Measurements from ENCODE around the gene EPB41L2. TPM values are rescaled to one million over a fixed set of nuclear protein-coding genes. Genes with fewer than 3 reads are reported as not detected.

The EPB41L2 gene
- total RNA-seq, 1 donor from 2014 or later, result 211 TPM

- no peak for DNase-seq (ENCODE audit: low spot score)
Measured at GRCh38 chr6:130872250-130873095, 190.6 kb downstream of the EPB41L2 start.

DNA sequence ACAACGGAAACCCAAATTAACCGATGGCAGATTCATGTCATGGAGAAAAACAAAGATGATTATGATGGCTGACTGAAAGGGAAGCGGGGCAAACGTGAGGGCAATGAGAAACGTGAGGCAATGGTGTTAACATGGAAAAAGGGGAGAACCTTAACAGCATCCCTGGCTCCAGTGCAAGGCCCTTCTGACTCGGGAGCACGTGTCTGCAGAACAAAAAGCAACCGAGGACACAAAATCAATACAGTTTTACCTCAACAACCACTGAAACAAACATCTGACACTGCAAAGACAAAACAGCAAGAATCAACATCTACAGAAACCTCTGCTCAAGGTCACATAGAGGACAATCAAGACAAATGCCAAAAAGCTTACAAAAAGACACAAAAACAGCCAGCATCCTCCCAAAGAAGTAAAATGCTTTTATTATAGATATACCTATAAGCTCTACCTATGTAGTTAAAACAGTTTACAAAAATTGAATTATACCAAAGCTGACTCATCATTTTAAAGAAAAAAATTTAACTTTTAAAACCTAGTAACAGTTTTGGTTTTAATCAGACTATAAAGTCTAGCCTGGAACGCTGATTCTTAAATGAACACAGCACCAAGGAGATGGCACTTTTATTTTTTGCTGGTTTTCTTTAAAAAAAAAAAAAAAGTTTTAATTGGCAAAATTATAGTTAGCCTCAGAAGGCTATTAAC is 192.7 kb downstream of the EPB41L2 start:
- DNase-seq (ENCODE audit: low spot score), result no peak

- no peak for DNase-seq (ENCODE audit: low spot score)
Measured at GRCh38 chr6:130869681-130870080, 193.4 kb downstream of the EPB41L2 start.

GRCh38 chr6:130865793-130866192 is 197.3 kb downstream of the EPB41L2 start:
- no peak for DNase-seq (ENCODE audit: low spot score)

GRCh38 chr6:130864344-130864743 is 198.7 kb downstream of the EPB41L2 start:
- no peak for DNase-seq (ENCODE audit: low spot score)

DNA sequence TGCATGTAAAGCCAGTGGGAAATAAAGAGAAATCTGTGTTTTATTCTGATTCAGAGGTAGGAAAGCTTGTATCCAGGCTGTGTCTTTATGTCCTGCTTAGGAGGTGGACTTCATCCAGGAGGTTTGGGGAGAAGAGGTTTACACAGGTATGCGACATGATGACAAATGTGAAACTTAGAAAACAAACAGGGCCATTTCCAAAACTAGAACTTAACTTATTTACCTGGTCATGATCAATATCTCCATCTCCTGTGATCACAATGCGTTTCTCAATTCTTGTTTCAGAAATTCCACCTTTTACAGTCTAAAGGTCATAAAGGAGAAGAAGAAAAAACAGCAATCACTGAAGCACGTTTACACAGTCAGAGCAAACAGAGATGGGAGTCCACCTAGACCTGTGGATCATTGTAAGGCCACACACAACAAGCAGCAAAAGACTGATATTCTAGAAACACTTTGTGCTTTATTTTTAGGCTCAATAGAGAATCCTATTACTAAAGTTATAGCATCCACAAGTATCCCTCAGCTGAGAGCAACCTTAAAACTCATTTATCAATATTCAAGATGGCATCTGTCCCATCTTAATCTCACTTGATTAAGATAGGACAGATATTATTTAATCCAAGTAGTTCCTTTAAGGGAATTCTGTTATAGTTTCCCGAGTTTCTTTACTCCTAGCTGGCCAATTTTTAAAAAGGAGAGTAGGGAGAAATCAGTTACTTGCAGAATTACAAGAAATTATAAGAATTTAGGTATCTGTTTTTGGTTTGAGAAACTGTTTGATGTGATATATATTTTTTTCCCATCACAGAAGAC is 199.4 kb downstream of the EPB41L2 start:
- DNase-seq (ENCODE audit: low spot score), result no peak

- no peak for DNase-seq (ENCODE audit: low spot score)
Measured at GRCh38 chr6:130862370-130862769, 200.7 kb downstream of the EPB41L2 start.

- no peak for DNase-seq (ENCODE audit: low spot score)
Measured at GRCh38 chr6:130859161-130859867, 203.7 kb downstream of the EPB41L2 start.

GRCh38 chr6:130858498-130859160 is 204.4 kb downstream of the EPB41L2 start:
- DNase-seq (ENCODE audit: low spot score), result no peak

DNA sequence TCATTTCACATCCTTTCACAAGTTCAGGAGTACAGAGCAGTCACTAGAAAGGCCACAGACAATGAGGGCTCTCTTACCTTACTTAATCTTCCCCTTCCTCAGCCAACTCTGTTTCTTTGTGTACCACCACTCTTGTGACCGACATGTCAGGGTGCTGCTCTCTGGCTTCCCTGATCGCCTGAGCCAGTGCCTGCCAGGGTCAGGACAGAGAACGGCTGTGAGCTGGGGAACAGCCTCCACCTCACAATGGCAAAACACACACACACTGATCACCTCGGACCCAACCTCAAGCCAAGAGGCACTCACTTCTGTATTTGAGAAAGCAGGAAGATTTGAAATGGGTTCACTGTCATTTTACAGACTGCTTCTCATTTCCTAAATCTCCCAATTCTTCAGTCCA is 205.0 kb downstream of the EPB41L2 start:
- DNase-seq (ENCODE audit: low spot score), result no peak

- DNase-seq (ENCODE audit: low spot score), result no peak
Measured at GRCh38 chr6:130853555-130854183, 209.4 kb downstream of the EPB41L2 start.

DNA sequence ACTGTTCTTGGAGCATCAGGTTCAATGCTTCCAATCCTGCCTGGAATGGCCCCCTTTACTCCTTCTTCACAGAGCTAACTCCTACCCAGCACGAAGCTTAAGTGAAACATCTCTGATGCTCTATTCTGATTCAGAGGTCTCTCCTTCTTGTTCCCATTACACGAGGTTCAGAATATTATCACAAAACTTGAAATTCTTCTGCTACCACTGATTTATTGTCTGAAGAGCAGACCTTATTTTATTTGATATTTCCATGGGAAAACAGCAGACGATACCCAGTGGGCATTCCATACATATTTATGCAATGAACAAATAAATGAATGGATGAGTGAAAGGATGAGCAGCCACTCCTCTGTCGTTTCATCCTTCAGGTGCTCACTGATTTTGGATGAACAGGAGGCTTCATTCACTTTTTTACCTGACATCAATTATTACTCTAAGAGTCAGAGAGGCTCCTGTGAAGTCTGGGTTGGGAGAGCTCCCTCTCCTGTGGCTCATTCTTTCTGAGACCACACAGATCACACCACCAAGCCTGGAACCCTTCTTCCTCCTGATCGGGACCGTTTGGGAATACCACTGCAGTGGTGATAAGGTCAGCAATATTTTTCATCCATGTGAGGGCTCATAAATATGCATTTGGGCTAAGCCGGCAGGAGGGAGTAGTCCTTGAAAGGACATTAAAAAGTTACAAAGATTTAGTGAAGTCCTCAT is 210.0 kb downstream of the EPB41L2 start:
- no peak for DNase-seq (ENCODE audit: low spot score)

DNA sequence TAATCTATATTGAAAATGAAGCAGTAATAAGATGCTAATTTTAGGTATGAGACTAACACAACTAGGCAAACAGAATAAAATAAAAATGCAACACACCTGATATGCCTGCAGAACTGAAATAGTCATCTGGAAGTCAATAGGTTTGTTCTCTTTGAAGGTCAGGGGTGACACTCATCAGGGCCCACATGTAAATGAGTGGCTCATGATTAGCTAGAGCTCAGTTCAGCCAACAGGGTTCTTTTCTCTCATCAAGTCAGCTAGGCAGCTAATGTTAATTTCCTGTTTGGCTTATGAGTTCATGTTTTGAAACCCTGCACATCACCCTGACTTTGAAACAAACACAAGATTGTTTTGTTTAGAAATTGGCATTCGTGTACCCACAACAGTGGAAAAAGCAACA is 212.0 kb downstream of the EPB41L2 start:
- DNase-seq (ENCODE audit: low spot score), result no peak

GRCh38 chr6:130849594-130849993 is 213.5 kb downstream of the EPB41L2 start:
- DNase-seq (ENCODE audit: low spot score), result no peak

DNA sequence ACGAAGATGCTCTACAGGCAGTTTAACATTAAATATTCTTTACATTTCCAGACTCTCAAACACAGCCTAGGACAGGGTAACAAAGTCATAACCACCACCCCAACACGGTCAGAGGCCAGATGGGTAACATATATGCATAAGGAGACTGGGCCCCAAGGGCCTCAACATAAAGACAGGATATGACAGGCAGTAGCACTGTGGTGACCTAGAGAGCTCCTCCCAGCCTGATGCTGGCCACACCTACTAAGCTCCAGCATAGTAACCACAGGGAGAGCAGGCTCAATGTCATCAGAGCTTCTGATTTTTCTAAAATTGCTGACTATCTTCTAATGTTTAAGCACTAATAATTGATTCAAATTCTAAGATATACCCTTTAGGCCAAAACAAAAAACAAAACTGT is 214.1 kb downstream of the EPB41L2 start:
- DNase-seq (ENCODE audit: low spot score), result no peak

- no peak for DNase-seq (ENCODE audit: low spot score)
Measured at GRCh38 chr6:130847001-130847910, 215.8 kb downstream of the EPB41L2 start.

GRCh38 chr6:130846501-130846900 is 216.5 kb downstream of the EPB41L2 start:
- DNase-seq (ENCODE audit: low spot score), result no peak

DNA sequence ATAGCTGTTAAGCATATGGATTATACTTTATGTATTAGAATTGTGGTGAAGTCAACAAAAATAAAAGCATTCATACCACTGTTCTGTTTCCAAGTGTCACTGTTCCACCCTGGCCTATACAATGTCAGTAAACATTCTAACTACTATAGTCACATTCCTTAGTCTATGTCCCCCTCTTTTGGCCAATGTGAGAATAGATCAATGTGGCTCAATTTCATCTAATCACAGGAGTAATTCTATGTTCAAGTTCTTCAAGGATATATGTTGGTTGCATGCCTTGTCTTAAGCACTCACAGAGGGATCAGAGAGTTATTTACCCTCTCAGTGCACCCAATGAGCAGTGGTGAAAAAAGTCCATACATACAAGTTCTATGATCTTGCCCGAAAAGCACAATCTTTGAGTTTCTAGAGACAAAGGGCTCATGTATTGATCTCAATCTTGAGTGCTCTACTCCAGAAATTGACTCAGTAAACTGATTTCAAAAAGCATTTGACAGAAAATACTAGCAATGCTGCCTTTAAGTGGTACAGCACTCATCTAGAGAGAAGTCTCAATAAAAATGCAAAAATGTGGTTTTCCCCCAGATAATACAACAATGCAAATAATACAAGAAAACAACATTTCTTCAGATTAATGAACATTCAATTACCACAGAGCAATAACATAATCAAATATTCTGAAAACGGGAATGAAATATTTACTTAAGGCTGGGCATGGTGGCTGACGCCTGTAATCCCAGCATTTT is 219.3 kb downstream of the EPB41L2 start:
- DNase-seq (ENCODE audit: low spot score), result no peak
